ENCODE measurements around the gene BAZ2B.

- TF ChIP-seq BHLHE40 (IDR thresholded peaks at IDR 0.05; ENCODE audit: borderline replicate concordance) (no peak), SUZ12 (IDR thresholded peaks at IDR 0.05) (no peak), FOXA1 (IDR thresholded peaks at IDR 0.05) (no peak), TARDBP (IDR thresholded peaks at IDR 0.05) (no peak), PKNOX1 (IDR thresholded peaks at IDR 0.05) (no peak), ARNT (IDR thresholded peaks at IDR 0.05) (no peak), SP1 (IDR thresholded peaks at IDR 0.05) (no peak), CTBP1 (IDR thresholded peaks at IDR 0.05; ENCODE audit: borderline replicate concordance) (no peak), FOXM1 (IDR thresholded peaks at IDR 0.05; ENCODE audit: borderline replicate concordance) (no peak), ELF4 (IDR thresholded peaks at IDR 0.05) (no peak), ZNF384 (IDR thresholded peaks at IDR 0.05) (no peak), L3MBTL2 (conservative IDR thresholded peaks at IDR 0.05) (no peak), FOXK2 (IDR thresholded peaks at IDR 0.05) (no peak)
These were observed 157.1 kb downstream of the BAZ2B start for GRCh38 chr2:159459279-159459678.
